WI38 (cell line): Measurements from ENCODE around the gene RITA1.

ENCODE experiments used
- H3K4me3 ChIP-seq: 2 replicates; pipeline ENCODE4 v1.5.1; 2011; ENCODE audit warnings: low read depth, mild to moderate bottlenecking, control low read depth, low read length
- CTCF ChIP-seq: IDR thresholded peaks from 2 replicates; pipeline ENCODE4 v1.5.1; 2012; ENCODE audit warnings: low read depth, mild to moderate bottlenecking, control low read depth, low read length

Gene RITA1

GRCh38 chr12:113228394-113229028 lies 43.0 kb downstream of the RITA1 start:
- H3K4me3 ChIP-seq, result no peak overlapping the region
- no peak for TF ChIP-seq CTCF

- no peak overlapping the region for H3K4me3 ChIP-seq
- TF ChIP-seq CTCF, result no peak
Observed at GRCh38 chr12:113230315-113231234, 45.1 kb downstream of the RITA1 start.

DNA sequence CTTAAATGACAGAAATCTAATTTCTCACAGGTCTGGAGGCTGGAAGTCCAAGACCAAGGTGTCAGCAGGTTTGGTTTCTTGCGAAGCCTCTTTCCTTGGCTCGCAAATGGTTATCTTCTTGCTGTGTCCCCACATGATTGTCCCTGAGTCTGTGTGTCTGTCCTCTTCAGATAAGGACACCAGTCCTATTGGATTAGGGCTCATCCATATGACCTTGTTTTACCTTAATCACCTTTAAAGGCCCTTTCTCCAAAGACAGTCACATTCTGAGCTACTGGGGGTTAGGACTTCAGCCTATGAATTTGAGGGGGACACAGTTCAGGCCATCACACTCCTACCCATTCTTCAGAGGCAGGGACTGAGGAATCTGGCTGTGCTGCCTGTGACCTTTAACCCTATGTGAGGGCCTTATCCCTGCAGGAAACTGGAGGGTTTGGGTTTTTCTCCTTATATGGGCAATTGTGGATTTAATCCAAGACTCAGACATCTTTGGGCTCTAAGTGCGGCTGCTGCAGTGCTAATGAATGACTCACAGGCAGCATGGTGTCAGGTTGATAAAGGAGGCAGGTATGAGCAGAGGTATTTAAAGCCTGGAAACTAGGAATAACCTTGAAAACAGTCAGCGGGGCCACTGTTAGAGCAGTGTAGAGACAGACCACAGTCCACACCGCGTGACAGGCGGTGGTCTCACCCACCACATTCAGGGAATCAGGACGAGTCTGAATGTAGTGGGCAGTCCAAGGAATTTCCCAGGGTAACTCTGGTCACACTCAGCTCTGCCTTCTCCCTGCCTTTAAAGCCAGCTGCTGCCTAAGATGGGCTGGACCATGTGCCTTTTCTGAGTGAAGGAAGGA lies 45.9 kb downstream of the RITA1 start:
- TF ChIP-seq CTCF, result no peak
- H3K4me3 ChIP-seq, result no peak overlapping the region

DNA sequence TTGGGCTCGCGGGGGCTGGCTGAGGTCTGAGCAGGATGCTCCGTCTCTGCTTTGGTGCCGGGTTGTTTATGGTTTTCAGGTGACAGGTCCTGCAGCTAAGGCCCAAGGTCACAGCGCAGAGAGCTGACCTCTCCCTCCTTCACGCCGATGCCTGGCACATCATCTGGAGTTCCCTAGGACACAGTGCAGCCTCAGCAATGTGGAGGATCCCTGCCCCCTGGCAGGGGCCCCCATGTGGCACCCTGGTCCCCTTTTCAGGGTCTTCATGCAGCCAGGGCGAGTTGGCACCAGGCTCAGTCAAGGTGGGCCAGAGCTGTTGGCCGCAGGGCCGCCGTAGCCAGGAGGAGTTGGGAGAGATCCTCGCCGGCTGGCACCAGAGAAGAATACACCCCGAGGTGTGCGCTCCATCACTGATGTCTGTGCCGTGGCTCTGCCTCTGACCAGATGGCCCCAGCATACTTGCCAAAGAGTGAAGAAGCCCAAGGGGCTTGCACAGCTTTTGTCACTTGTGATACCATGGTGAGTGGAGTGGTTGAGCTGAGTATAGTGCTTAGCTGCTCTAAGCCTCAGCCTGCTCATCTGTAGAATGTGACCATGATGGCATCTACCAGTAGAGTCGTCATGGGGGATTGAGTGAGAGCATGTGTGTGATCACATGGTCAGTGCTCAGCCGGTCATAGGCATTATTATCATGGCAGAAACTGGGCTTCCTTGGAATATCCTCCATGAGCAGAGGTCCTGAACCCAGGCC lies 46.7 kb downstream of the RITA1 start:
- no peak for TF ChIP-seq CTCF
- no peak overlapping the region for H3K4me3 ChIP-seq

DNA sequence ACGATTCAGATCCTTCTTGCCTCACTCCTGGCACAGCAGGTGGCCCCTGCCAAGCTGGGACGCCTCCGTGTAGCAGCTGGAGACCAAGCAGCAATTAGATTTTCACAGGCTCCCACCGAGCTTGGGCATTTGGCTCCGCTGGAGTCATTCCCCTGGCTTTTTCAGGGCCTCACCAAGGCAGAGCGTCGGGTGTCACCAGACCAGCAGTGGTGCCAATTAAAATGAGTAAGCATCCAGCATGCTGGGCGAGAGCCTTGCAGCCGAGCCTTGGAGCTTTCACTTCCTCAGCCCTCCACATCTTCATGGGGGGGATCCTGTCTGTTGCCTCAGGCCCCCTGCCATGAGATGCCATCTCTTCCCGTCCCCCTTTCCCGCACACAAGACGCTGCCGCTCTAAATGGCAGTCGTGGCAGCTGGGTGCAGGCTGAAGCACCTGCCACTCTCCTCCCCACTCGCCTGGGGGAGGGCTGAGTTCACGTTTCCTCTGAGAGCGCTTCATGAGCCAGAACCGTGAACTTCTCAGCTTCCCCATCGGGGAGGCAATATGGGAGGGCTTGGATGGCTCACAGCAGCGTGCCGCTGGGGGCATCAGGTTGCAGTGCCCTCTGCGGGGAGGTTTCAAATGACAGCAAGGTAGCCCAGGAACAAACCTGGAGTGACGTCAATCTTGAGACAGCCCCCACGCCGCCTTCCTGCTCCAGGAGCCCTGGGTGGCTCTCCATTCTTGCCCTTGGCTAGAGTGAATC lies 47.5 kb downstream of the RITA1 start:
- TF ChIP-seq CTCF, result no peak
- H3K4me3 ChIP-seq, result no peak overlapping the region

DNA sequence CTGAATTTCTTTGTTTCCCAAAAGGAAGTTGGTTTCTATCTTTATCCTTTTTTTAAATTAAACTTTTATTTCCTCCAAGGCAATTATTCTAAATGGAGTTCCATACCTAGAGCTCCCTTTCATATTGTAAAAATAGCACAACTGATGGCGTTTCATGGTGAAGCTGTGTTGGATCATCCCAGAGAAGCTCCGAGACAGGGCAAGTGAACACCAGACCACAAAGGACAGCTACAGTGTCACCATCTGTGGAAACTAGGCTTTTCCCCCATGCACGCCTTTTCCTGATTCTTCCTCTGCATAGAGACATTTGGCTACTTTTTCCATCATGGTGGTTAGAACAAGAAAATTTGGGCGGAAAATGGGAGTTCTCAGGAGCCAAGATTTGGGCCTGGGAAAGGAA lies 48.4 kb downstream of the RITA1 start:
- H3K4me3 ChIP-seq, result no peak overlapping the region
- no peak for TF ChIP-seq CTCF
